Measurements from ENCODE around the gene THSD7A. TPM values are rescaled to one million over a fixed set of nuclear protein-coding genes. Genes with fewer than 3 reads are reported as not detected.

The THSD7A gene
- total and polyA plus RNA-seq, 2 of the 13 experiments (the other 11 are each of a cell fraction or from before 2014, with no cell fraction given): 0.01 to 0.07 TPM

GRCh38 chr7:11819947-11820346 is 12.1 kb downstream of the THSD7A start (continued):
- TF ChIP-seq ZBTB39 (CRISPR knock-in tag; IDR thresholded peaks at IDR 0.05) (no peak), CREB3 (CRISPR knock-in tag; IDR thresholded peaks at IDR 0.05) (no peak), THAP7 (CRISPR knock-in tag; IDR thresholded peaks at IDR 0.05) (no peak), ZNF761 (CRISPR knock-in tag; conservative IDR thresholded peaks at IDR 0.05) (no peak)

GRCh38 chr7:11819271-11819670 is 12.7 kb downstream of the THSD7A start:
- ATAC-seq: no peak
- Histone ChIP-seq H3K4me3 (replicated peaks in 1 of 3; ENCODE audit: insufficient read depth in 1 of 3, low read depth in 2 of 3, low read length in 3 of 3) (no peak overlapping the region), H3K4me2 (ENCODE audit: low read depth, low read length) (no peak overlapping the region), H3K27me3 (ENCODE audit: control insufficient read depth in 1 of 2, insufficient read depth in 2 of 2, low read length in 2 of 2) (no peaks in the 10 kb centered on the region), H3K36me3 (replicated peaks in 1 of 2; ENCODE audit: control insufficient read depth in 1 of 2, insufficient read depth in 2 of 2, low read length in 2 of 2) (no peaks in the 10 kb centered on the region), H3K27ac (ENCODE audit: extremely low read length, insufficient read depth, low read length) (no peak overlapping the region), H2AFZ (ENCODE audit: low read length) (no peak overlapping the region), H3K4me1 (ENCODE audit: insufficient read depth, low read length) (no peaks in the 10 kb centered on the region), H3K9me3 (ENCODE audit: low read length) (no peaks in the 10 kb centered on the region), H3K79me2 (ENCODE audit: insufficient read depth, low read length) (no peaks in the 10 kb centered on the region), H4K20me1 (ENCODE audit: insufficient read depth, low read length) (no peaks in the 10 kb centered on the region), H3K9ac (ENCODE audit: insufficient read depth, low read depth, low read length) (no peak overlapping the region)
- intact Hi-C loops (cut with micrococcal nuclease; ENCODE audit: unreplicated experiment) (no loop called here), in situ Hi-C loops (cut with HindIII; ENCODE audit: extremely low pct_ligation_motif_present, low pct_unique_long_range_greater_than_20kb) (no loop called here)
- BruUV-seq (replicated peaks): no TSS peak
- WGBS (ENCODE audit: low lambda C conversion rate): 36% methylated on average over 5 of the region's 5 CpGs
- ChIA-PET POLR2A (no interaction called here), CTCF (ENCODE audit: low intra/inter-chr PET ratio, low total read pairs) (no interaction called here)
- no peak for FAIRE-seq
- no peak for DNase-seq (ENCODE audit: low spot score)
- TF ChIP-seq TEAD3 (CRISPR knock-in tag; optimal IDR thresholded peaks at IDR 0.05; ENCODE audit: borderline replicate concordance) (no peak), ARNT (IDR thresholded peaks at IDR 0.05) (no peak), HIVEP1 (CRISPR knock-in tag; IDR thresholded peaks at IDR 0.05) (no peak), FOXC1 (CRISPR knock-in tag; IDR thresholded peaks at IDR 0.05; ENCODE audit: borderline replicate concordance) (no peak), FOSL2 (CRISPR knock-in tag; IDR thresholded peaks at IDR 0.05) (no peak), TCF7 (IDR thresholded peaks at IDR 0.05; ENCODE audit: low read depth) (no peak), ZNF766 (CRISPR knock-in tag; IDR thresholded peaks at IDR 0.05; ENCODE audit: borderline replicate concordance) (no peak), MZF1 (CRISPR knock-in tag; IDR thresholded peaks at IDR 0.05; ENCODE audit: borderline replicate concordance) (no peak), ZNF546 (CRISPR knock-in tag; conservative IDR thresholded peaks at IDR 0.05) (no peak), TAF15 (IDR thresholded peaks at IDR 0.05; ENCODE audit: low read depth, low read length, poor library complexity, severe bottlenecking) (no peak), RAD51 (IDR thresholded peaks at IDR 0.05; ENCODE audit: borderline replicate concordance) (no peak), ZBTB49 (CRISPR knock-in tag; IDR thresholded peaks at IDR 0.05; ENCODE audit: borderline replicate concordance) (no peak), ZNF274 (CRISPR knock-in tag; IDR thresholded peaks at IDR 0.05) (no peak), ZNF501 (CRISPR knock-in tag; IDR thresholded peaks at IDR 0.05) (no peak), EEA1 (CRISPR knock-in tag; IDR thresholded peaks at IDR 0.05; ENCODE audit: borderline replicate concordance) (no peak), NR2F1 (CRISPR knock-in tag; IDR thresholded peaks at IDR 0.05) (no peak)
